ENCODE results near the gene BRI3.

Gene BRI3

DNA sequence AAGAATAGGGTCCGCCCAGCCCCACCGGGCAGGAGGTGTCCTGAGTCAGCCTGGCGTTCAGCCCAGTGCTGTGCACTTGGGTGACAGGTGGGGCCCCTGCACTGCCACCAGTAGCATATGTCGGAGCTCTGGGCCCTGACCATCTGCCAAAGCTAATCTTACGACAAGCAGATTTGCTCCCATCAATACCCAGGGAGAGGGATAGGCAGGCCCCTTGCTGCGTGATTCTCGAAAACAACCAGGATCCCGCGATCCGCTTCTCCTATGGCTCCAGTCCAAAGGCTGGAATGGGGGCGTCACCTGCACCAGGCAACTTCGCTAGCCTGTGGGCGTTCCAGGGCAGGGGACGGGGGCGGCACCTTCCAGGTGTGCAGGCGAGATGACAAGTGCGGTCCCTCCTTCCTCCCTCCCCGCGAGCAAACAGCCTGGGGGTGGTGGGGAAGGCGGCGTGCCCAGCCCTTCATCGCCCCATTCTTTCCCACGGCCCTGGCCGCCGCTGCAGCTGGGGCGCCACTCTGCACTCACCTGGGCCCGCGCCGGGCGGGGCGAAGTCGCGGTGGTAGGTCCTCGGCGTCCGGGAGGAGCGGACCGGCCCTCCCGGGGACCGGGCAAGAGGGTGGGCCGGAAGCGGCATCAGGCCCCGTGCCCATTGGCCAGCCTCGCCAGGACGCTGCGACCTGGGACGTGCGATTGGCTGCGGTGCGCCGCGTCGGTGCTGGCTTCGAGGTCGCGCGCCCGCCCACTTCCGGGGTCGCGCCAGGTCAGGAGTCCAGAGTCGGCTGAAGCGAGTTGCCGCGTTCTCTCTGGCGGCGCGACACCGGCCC lies 29.7 kb upstream of the BRI3 start, which contains the start of gene TECPR1:
Gene TECPR1, minus strand, starts transcription at position 632 of the 824 bp plus-strand sequence. CDS start 6,086 bp downstream, outside the sequence.
- in situ Hi-C loops (cut with MboI; ENCODE audit: low sequenced_read_pairs) = no loop called here

GRCh38 chr7:98252425-98253054 lies 28.9 kb upstream of the BRI3 start:
- in situ Hi-C loops (cut with MboI; ENCODE audit: low sequenced_read_pairs) = no loop called here

DNA sequence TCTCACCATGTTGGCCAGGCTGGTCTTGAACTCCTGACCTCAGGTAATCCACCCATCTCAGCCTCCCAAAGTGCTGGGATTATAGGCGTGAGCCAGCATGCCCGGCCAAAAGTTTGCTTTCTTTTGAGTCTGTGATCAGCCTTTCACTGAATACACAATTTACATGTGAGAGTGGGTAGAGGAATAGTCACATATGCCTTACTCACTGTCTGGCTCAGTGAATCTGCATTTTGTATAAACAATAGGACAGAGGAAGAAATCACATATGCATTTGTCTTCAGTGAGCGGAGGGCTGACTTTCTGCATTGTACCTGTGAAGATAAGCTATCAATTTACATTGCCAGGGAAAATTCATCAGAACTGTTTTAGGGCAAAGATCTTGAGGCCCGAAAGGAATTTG lies 27.0 kb upstream of the BRI3 start:
- in situ Hi-C loops (cut with MboI; ENCODE audit: low sequenced_read_pairs) = no loop called here

DNA sequence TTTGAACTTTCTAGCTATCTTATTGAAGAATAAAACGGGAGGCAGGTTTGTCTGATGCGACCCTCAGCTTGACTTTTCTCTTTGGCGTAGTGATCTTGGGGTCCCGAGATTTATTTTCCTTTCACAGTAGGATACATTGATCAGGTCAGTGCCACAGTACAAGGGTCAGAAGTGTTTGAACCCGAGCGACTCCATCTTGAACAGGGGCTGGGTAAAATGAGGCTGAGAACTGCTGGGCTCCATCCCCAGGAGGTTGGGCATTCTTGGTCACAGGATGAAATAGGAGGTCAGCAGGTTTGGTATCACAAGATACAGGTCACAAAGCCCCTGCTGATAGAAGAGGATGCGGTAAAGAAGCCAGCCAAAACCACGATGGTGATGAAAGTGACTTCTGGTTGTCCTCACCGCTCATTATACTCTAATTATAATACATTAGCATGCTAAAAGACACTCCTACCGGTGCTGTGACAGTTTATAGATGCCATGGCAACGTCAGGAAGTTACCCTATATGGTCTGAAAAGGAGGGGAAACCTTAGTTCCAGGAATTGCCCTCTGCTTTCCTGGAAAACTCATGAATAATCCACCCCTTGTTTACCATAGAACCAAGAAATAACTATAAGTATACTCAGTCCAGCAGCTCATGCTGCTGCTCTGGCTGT lies 26.4 kb upstream of the BRI3 start:
- in situ Hi-C loops (cut with MboI; ENCODE audit: low sequenced_read_pairs) = no loop called here

DNA sequence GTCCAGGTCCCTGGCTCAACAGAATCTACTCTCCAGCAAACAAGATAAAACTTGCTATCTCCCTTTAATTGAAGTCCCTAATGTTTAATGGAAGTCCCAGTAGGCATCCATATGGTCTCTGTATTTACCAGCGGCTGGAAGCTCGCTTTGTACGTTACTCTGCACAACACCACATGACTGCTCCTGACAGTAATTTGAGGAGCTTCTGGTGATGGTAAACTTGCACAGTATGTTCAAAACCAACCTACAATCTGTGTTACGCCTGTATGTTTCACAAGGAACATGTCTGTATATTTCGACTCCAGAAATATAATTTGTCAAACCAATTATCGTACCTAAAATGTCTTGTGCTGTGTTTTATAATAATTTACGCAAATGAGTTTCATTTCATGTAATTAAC lies 25.1 kb upstream of the BRI3 start:
- in situ Hi-C loops (cut with MboI; ENCODE audit: low sequenced_read_pairs) = no loop called here

GRCh38 chr7:98257701-98258100 lies 23.8 kb upstream of the BRI3 start:
- in situ Hi-C loops (cut with MboI; ENCODE audit: low sequenced_read_pairs) = no loop called here

DNA sequence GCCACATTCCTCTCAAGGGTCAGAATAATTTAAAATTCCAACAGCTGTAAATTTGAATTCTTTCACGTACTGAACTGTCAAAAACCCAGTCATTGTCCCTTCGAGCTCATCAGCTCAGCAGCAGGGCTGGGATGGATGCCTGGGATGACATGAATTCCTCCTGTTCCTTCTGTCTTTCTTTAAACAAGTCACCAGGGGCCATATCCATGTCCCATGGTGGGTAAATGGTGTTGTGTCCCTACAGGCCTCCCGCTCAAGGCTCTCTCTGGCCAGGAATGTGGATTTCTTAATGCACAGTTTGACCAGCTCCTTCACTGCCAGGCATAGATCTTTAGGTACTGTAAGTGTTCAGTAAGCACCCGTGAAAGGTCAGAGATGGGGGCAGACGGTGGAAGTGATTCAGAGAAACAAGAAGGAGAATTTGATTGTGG lies 15.6 kb upstream of the BRI3 start:
- in situ Hi-C loops (cut with MboI; ENCODE audit: low sequenced_read_pairs) = no loop called here

DNA sequence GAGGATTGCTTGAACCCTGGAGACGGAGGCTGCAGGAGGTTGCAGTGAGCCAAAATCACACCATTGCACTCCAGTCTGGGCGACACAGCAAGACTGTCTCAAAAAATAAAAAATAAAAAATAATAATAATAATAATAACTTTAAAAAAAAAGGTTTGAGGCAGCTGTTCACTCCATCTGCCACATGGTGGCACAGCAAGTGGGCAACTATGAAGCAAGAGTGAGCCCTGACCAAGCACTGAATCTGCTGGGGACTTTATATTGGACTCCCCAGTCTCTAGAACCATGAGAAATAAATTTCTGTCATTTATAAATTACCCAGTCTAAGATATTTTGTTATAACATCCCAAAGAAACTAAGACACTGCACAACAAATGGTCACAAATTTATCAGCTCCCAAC lies 14.6 kb upstream of the BRI3 start:
- in situ Hi-C loops (cut with MboI; ENCODE audit: low sequenced_read_pairs) = no loop called here

- in situ Hi-C loops (cut with MboI; ENCODE audit: low sequenced_read_pairs) = no loop called here
Observed at GRCh38 chr7:98267303-98267702, 14.2 kb upstream of the BRI3 start.

DNA sequence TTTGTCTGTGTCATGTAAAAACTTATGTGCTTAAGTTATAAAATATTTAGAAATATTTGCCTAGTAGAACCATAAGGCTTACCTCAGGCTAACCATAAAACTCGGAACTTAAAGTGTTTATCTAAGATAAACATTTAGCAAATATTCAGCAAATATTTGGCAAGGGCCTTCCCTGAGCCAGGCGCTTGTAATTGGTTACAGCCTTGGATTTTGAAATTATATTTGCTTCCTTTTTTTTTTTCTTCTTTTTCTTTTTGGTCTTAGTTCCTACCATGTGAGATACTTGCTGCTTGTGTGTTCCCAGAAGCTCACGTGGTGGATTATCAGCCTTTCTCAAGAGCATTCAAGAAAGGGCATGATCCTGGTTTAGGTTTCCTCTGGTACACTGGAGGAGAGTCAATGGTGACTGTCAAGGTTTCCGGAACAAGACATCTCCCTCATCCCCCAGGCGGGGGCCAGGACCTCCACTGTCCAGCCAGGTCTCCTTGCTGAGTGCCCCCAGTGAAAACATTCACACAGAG lies 5.2 kb upstream of the BRI3 start:
- in situ Hi-C loops (cut with MboI; ENCODE audit: low sequenced_read_pairs) = no loop called here

DNA sequence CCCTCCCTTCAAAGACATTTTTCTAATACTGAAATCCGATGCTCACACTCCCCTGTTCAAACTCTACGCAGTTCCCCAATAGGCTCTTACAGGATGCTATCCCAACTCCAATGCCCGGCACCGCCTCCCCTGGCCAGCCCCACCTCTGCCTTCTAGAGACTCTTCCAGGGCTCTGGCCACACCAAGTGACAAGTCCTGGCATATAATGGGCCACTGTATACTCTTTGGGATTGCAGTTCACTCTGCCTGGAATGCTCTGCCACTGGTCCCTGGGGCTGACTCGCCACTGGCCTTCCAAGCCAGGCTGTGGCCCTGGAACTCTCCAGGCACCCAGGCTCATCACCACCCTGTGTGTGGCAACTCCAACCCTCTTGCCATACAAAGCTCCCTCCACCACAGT lies 3.1 kb upstream of the BRI3 start:
- in situ Hi-C loops (cut with MboI; ENCODE audit: low sequenced_read_pairs) = no loop called here

GRCh38 chr7:98278936-98279335 lies 2.5 kb upstream of the BRI3 start:
- in situ Hi-C loops (cut with MboI; ENCODE audit: low sequenced_read_pairs) = no loop called here

- in situ Hi-C loops (cut with MboI; ENCODE audit: low sequenced_read_pairs) = no loop called here
Observed at GRCh38 chr7:98280296-98280695, 1.2 kb upstream of the BRI3 start.

- in situ Hi-C loops (cut with MboI; ENCODE audit: low sequenced_read_pairs) = no loop called here
Observed at GRCh38 chr7:98281757-98282606, 496 bp downstream of the BRI3 start.

GRCh38 chr7:98282703-98283102 lies 1.2 kb downstream of the BRI3 start:
- in situ Hi-C loops (cut with MboI; ENCODE audit: low sequenced_read_pairs) = no loop called here

DNA sequence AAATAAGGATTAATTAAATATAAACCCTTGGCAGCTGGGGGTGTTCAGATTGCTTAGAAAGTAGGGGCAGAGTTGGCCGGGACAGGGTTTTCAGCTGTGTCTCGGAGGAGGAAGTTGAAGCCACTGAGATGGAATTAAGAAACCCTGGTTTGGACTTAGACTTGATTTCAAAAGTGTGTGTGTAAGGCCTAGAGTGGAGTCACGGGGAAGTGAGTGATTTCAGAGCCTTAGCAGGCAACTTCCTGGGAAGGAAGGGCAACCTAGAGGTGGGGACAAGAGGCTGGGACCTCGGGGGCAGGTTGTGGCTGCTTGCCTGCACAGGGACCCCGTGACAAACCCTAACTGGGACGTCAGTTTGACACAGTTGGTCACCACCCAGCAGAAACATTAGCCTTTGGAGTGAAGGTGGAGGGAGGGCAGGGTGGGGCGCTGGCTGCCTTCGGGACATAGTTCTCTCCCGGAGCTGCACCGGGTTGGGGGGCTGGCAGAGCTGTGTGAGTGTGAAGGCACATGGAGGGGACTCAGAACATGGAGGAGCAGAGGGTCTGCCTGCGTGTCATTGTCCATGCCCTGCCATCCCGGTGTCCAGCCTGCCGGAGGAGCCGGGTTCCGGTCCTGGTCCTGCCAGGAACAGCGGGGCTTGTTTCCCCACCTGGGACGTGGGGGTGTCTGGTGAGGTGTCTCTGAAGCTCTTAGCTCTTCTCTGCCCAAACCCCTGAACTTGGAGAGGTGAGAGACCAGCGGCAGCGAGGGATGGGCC lies 1.8 kb downstream of the BRI3 start:
- in situ Hi-C loops (cut with MboI; ENCODE audit: low sequenced_read_pairs) = no loop called here

GRCh38 chr7:98283887-98284222 lies 2.4 kb downstream of the BRI3 start:
- in situ Hi-C loops (cut with MboI; ENCODE audit: low sequenced_read_pairs) = no loop called here

DNA sequence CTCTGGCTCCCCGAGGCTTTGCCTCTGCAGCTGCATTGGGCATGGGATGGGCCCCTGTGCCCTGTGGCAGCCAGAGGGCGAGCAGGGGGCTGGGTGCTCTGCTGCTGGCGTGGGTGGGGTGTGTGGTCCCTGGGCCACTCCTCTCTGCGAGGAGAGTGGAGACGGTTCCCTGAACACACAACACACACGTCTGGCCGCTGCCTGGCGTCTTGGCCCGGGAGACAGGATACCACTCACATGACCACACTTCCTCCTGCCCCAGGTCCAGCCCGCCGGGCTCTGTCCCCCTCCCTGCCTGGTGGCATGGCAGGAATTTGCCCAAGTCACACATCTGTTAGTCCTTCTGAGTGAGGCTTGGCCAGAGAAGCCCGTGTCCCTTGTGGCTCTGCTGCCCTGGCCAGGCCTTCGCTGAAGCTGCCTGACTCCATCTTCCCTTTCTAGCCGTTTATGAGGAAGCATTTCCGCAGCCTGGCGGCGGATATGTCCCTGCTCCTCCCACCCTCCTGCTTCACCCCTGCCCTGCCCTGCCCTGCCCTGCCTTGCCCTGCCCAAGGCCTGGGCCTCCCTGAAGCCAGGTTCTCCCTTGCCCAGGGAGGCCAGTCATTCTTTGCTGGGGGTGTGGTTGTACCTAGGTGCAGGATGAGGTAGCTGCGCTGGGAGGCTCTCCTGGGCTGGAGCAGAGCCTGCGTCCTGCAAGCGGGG lies 3.0 kb downstream of the BRI3 start:
- in situ Hi-C loops (cut with MboI; ENCODE audit: low sequenced_read_pairs) = no loop called here

Measured in hTERT RPE-1 (cell line).